MM.1S (cell line): Measurements from ENCODE around the gene DDX27.

Source experiments
- DNase-seq: peaks from one replicate; pipeline ENCODE4 v3.0.0-alpha.2; 2015
- H2AFZ ChIP-seq: fragments of 300-600 bp; sonication (generic); 2 replicates; pipeline ENCODE4 v1.6.0; 2016; ENCODE audit warnings: antibody characterized with exemption, low read length
- H3F3A ChIP-seq: fragments of 300-600 bp; sonication (generic); 2 replicates; pipeline ENCODE4 v1.6.1; 2016; ENCODE audit warnings: mild to moderate bottlenecking, antibody characterized with exemption, low read length, moderate library complexity, mixed read lengths; ENCODE audit not compliant: insufficient read depth
- H3K27ac ChIP-seq: fragments of 300-600 bp; sonication (generic); 2 replicates; pipeline ENCODE4 v1.5.1; 2016; ENCODE audit warnings: mild to moderate bottlenecking, low read length
- H3K27me3 ChIP-seq: fragments of 300-600 bp; sonication (generic); replicated peaks from 2 replicates; pipeline ENCODE4 v1.6.0; 2016; ENCODE audit warnings: low read length; ENCODE audit not compliant: insufficient read depth
- H3K36me3 ChIP-seq: fragments of 300-600 bp; sonication (generic); replicated peaks from 2 replicates; pipeline ENCODE4 v1.6.1; 2016; ENCODE audit warnings: mild to moderate bottlenecking, low read length, mixed read lengths; ENCODE audit not compliant: insufficient read depth
- H3K4me1 ChIP-seq: fragments of 300-600 bp; sonication (generic); 2 replicates; pipeline ENCODE4 v1.6.1; 2016; ENCODE audit warnings: low read length, mixed read lengths
- H3K4me2 ChIP-seq: fragments of 300-600 bp; sonication (generic); 2 replicates; pipeline ENCODE4 v1.6.0; 2016; ENCODE audit warnings: low read depth, low read length
- H3K4me3 ChIP-seq: fragments of 300-600 bp; sonication (generic); 2 replicates; pipeline ENCODE4 v1.5.1; 2016; ENCODE audit warnings: low read length, mixed read lengths
- H3K79me2 ChIP-seq: fragments of 300-600 bp; sonication (generic); 2 replicates; pipeline ENCODE4 v1.6.1; 2016; ENCODE audit warnings: mixed run types, low read length, mixed read lengths
- H3K9ac ChIP-seq: fragments of 300-600 bp; sonication (generic); 2 replicates; pipeline ENCODE4 v1.6.1; 2016; ENCODE audit warnings: low read length, mixed read lengths
- H3K9me2 ChIP-seq: fragments of 300-600 bp; sonication (generic); replicated peaks from 2 replicates; pipeline ENCODE4 v1.6.1; 2016; ENCODE audit warnings: mild to moderate bottlenecking, low read length, mixed read lengths; ENCODE audit not compliant: insufficient read depth
- H3K9me3 ChIP-seq: fragments of 300-600 bp; sonication (generic); replicated peaks from 2 replicates; pipeline ENCODE4 v1.6.1; 2016; ENCODE audit warnings: mild to moderate bottlenecking, low read length, mixed read lengths; ENCODE audit not compliant: insufficient read depth
- H4K20me1 ChIP-seq: fragments of 300-600 bp; sonication (generic); 2 replicates; pipeline ENCODE4 v1.6.1; 2016; ENCODE audit warnings: mild to moderate bottlenecking, low read length, moderate library complexity, mixed read lengths; ENCODE audit not compliant: insufficient read depth
- EZH2 ChIP-seq: fragments of 300-600 bp; sonication (generic); optimal IDR thresholded peaks from 2 replicates; pipeline ENCODE3; 2017; ENCODE audit warnings: low read depth, mild to moderate bottlenecking, antibody characterized with exemption, low read length, mixed read lengths
- EZH2phosphoT487 ChIP-seq: fragments of 300-600 bp; sonication (generic); IDR thresholded peaks from 2 replicates; pipeline ENCODE4 v1.6.1; 2018; ENCODE audit warnings: antibody characterized with exemption, low read length
- TF ChIP-seq, protein P1 (sequence below): fragments of 300-600 bp; sonication (generic); IDR thresholded peaks from 2 replicates; pipeline ENCODE4 v1.5.1; 2016; ENCODE audit warnings: antibody characterized with exemption, low read length, mixed read lengths

The DDX27 gene

DNA sequence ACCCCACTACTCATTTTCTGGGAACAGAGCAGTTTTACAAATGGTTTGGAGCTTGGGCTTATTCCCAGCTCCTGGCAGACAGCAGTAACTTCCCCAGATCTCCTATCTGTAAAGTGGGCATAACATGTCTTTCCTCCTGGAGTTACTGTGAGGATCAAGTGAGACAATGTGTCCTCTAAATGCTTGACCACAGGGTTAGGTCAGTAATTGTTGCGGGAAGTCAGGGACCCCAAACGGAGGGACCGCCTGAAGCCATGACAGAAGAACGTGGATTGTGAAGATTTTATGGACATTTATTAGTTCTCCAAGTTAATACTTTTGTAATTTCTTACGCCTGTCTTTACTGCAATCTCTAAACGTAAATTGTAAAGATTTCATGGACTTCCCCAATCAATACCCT is 73.9 kb downstream of the DDX27 start:
- H3K27ac ChIP-seq: no peak overlapping the region
- no peaks in the 10 kb centered on the region for H3K9me3 ChIP-seq
- peaks cover 7% of the 10 kb centered on the region; the same call in 1 of the 2 replicates for H3F3A ChIP-seq
- no peak for DNase-seq
- H3K9ac ChIP-seq: no peak overlapping the region
- H3K79me2 ChIP-seq: peaks cover 5% of the 10 kb centered on the region; the same call in 1 of the 2 replicates
- TF ChIP-seq, protein P1, sequence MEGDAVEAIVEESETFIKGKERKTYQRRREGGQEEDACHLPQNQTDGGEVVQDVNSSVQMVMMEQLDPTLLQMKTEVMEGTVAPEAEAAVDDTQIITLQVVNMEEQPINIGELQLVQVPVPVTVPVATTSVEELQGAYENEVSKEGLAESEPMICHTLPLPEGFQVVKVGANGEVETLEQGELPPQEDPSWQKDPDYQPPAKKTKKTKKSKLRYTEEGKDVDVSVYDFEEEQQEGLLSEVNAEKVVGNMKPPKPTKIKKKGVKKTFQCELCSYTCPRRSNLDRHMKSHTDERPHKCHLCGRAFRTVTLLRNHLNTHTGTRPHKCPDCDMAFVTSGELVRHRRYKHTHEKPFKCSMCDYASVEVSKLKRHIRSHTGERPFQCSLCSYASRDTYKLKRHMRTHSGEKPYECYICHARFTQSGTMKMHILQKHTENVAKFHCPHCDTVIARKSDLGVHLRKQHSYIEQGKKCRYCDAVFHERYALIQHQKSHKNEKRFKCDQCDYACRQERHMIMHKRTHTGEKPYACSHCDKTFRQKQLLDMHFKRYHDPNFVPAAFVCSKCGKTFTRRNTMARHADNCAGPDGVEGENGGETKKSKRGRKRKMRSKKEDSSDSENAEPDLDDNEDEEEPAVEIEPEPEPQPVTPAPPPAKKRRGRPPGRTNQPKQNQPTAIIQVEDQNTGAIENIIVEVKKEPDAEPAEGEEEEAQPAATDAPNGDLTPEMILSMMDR: no peak
- TF ChIP-seq EZH2 (no peak), EZH2phosphoT487 (no peak)
- H4K20me1 ChIP-seq: peaks cover 5% of the 10 kb centered on the region; the same call in 1 of the 2 replicates
- no peaks in the 10 kb centered on the region for H3K9me2 ChIP-seq
- peaks cover 9% of the 10 kb centered on the region for H3K36me3 ChIP-seq
- no peak overlapping the region for H3K4me2 ChIP-seq
- H2AFZ ChIP-seq: no peak overlapping the region
- no peak overlapping the region for H3K4me3 ChIP-seq
- no peaks in the 10 kb centered on the region for H3K27me3 ChIP-seq
- no peaks in the 10 kb centered on the region for H3K4me1 ChIP-seq
